Activated T-cell treated with anti-CD3 and anti-CD28 coated beads, Interleukin-2, amount 50 U/mL, for 48 hours (primary cell): Measurements from ENCODE around the gene ZYG11B.
A peak's percentile ranks its signal among the peaks of the same experiment; 100 is the strongest.
"Not testable (repeated sequence)": the region's sequence is repeated elsewhere in the genome, so short reads cannot be mapped to it uniquely, and the experiment has no call there.

Source experiments
- DNase-seq, 2 experiments: peaks; one replicate each; pipeline ENCODE4 v3.0.0-alpha.2; 2020

Gene ZYG11B

DNA sequence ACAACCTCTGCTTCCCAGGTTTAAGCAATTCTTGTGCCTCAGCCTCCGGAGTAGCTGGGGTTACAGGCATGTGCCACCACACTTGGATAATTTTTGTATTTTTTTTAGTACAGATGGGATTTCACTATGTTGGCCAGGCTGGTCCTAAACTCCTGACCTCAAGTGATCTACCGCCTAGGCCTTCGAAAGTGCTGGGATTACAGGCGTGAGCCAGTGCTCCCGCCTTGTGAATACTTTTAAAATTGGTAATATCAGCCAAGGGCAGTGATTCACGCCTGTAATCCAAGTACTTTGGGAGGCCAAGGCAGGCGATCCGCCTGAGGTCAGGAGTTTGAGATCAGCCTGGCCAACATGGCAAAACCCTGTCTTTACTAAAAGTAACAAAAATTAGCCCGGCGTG lies 33.7 kb downstream of the ZYG11B start:
- no peak for DNase-seq

DNA sequence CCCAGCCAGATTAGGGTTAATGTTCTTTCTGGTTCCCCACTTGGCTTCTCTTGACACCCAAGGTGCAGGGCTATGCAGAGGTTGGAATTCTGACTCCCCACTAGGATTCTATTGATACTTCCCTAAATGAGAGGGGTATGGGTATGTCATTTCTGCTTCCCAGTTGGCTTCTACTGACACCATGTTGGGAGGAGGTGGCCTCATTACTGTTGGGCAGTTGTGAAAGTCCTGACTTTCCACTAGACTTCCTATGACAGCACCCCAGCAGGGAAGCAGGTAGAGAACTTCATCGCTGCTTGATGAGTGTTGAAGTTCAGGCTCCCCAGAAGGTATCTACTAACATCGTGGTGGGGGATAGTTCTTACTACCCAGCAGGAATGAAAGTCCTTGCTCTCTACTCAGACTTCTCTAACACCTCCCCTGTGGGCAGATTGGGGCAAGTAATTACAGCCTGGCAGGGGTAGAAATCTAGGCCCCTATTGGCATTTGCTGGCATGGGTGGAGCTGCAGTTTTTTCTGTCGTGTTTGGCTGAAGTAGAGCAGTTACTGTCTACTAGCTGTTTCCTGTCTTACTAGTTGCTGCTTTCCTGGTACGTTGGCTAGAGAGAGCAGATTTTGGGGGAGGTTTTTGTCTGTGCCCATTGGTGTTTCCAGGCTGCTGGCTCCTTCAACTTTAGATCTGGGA lies 41.5 kb downstream of the ZYG11B start:
- DNase-seq = no peak

DNA sequence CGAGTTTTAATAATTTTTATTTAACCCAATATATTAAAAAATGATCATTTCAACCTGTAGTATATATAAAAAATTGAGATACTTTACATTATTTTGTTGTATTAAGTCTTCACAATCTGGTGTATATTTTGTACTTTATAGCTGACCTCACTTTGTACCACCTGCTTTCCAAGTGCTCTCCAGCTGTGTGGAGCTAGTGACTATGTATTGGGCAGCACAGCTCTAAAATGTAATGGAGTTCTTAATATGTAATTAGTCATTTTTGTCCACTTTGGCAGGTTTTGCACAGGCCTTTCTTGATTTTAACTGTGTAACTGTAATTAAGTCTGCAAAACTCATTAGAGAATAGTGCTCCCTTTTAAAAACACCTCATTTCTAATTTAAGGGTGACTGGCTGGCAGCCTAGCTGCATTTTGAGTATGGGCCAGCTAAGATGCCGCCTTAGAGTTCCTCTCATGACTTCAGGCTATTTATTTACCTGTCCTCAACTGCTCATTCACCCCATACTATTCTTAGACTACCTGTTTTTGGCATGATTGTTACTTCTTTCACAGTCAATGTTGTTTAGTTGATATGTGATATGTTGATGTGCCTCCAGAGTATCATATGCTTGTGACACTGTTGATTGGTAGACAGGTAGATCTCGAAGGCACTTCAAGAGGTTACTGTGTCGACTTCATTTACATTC lies 43.2 kb downstream of the ZYG11B start:
- DNase-seq = no peak

DNA sequence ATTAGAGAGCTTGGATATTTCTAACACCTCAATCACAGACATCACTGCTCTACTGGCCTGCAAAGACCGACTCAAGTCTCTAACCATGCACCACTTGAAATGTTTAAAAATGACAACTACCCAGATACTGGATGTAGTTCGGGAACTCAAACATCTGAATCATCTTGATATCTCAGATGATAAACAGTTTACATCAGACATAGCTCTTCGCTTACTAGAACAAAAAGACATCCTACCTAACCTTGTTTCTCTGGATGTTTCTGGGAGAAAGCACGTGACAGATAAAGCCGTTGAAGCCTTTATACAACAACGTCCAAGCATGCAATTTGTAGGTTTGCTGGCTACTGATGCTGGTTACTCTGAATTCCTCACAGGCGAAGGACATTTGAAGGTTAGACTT lies 45.1 kb downstream of the ZYG11B start:
- no peak for DNase-seq

DNA sequence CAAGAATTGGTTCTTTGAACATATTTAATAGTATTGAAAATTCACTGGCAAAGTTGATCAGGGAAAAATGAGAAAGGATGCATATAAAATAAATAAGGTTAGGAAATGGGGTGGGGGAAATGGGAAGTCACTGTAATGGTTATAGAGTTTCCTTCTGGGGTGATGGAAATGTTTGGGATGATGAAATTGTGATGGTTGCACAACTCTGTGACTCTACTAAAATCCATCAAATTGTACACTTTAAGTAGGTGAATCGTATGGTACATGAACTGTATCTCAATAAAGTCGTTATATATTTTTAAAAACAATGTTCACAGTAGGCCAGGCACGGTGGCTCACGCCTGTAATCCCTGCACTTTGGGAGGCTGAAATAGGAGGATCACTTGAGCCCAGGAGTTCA lies 59.9 kb downstream of the ZYG11B start:
- DNase-seq = no peak

DNA sequence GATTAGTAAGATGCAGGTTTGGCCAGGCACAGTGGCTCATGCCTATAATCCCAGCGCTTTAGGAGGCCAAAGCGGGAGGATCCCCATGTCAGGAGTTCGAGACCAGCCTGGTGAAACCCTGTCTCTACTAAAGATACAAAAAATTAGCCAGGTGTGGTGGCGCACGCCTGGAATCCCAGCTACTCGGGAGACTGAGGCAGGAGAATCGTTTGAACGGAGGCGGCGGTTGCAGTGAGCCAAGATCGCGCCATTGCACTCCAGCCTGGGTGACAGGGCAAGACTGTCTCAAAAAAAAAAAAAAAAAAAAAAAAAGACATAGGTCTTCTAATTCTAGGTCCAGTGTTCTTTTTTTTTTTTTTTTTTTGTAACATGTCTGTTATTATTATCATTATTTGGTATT lies 64.2 kb downstream of the ZYG11B start:
- DNase-seq = not testable (repeated sequence)

DNA sequence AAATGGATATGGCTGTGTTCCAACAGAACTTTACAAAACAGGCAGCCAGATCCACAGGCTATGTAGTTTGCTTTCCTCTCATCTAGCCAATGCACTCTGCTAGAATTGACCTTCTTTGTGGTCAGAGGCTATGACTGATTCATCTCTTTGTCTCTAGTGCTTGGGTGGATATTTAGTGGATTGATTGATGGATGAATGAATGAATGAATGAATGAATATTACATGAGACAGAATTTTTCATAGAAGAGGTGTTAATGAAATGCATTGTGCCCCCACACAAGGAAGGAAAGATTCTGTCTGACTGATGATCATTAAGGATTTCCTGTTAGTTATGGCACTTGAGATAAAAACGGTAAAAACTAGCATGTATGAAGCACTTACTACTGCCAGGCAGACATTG lies 65.8 kb downstream of the ZYG11B start:
- no peak for DNase-seq

DNA sequence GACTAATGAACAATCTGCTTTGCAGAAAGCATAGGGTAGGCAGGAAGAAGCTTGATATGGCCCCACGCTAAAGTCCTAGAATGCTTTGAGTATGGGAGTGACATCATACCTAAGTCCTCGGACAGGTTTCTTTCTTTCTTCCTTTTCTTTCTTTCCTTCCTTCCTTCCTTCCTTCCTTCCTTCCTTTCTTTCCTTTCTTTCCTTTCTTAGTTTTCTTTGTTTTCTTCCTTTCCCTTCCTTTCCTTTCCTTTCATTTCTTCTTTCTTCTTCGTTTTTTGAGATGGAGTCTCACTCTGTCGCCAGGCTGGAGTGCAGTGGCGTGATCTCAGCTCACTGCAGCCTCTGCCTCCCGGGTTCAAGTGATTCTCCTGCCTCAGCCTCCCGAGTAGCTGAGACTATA lies 67.5 kb downstream of the ZYG11B start:
- DNase-seq = not testable (repeated sequence)

DNA sequence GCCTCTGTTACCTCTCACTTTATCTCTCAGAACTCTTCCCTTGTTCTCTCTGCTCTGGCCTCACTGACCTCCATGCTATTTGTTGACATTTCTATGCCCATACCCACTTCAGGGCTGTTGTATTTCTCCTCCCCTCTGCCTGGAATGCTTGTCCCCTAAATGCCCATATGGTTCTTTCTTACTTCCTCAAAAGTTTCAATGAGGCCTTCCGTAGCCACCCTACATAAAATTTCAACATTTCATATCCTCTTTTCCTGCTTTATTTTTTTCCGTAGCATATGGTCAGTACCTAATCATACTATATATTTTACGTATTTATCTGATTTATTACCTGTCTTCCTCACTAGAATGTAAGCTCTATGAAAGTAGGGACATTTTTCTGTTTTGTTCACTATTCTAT lies 69.2 kb downstream of the ZYG11B start:
- no peak for DNase-seq

DNA sequence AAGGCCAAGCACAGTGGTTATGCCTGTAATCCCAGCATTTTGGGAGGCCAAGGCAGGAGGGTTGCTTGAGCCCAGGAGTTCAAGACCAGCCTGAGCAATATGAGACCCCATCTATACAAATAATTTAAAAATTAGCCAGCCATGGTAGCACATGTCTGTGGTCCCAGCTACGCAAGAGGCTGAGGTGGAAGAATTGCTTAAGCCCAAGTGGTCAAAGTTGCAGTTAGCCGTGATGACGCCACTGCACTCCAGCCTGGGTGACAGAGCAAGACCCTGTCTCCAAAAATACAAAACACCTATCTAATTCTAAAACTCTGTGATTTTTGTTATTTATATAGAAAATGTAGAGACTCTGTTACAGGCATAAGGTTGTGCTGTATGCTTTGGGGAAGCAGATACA lies 72.1 kb downstream of the ZYG11B start:
- no peak for DNase-seq

DNA sequence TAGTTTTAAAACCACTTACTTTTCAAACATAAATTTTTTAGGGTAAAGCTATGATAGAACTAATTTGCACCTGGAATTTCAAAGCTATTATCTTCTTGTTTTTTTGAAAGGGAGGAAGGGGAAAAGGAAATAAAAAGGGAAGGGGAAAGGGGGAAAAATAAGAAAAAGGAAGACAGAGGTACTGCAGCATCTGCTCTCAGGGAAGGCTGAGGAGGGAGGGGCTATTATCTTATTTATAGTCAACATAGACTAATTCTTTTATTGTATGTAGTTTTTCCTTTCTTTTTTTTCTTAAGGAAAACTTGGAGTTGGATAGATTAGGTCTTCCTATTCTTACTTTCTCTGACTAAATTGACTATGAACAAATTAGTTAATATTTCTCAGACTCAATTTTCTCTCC lies 74.8 kb downstream of the ZYG11B start:
- DNase-seq = no peak

DNA sequence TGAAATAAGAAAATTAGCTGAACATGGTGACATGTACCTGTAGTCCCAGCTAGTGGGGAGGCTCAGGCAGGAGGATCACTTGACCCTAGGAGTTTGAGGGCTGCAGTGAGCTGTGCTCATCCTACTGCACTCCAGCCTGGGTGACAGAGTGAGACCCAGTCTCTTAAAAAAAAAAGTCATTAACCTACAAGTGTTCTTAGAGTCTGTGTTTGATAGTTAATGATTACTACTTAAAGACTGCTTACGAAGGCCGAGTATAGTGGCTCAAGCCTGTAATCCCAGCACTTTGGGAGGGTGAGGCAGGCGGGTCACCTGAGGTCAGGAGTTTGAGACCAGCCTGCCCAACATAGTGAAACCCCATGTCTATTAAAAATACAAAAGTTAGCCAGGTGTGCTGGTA lies 77.8 kb downstream of the ZYG11B start:
- DNase-seq = not testable (repeated sequence)

DNA sequence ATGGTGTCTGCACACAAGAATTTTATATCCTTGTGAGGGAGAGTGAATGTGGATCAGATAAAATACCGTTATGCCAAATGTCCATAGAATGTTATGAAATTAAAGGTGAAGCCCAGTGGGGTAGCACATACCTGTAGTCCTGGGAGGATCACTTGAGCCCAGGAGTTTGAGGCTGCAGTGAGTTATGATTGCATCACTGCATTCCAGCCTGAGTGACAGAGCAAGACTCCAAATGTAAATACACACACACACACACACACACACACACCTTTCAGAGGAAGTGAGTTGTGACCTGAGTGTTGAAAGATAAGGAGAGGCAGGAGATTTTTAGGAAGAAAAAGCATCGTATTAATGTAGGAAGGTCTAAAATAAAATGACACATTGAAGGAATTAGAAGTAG lies 88.2 kb downstream of the ZYG11B start:
- DNase-seq = no peak

DNA sequence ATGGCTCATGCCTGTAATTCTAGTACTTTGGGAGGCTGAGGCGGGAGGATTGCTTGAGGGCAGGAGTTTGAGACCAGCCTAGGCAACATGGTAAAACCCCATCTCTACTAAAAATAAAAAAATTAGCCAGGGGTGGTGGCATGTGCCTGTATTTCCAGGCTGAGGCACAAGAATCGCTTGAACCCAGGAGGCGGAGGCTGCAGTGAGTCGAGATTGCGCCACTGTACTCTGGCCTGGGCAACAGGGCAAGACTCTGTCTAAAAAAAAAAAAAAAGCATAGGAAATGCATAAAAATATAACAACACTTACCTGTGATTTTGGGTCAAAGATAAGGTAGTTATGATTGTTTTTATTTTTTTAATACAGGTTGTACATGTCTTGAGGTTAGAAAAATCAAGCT lies 94.6 kb downstream of the ZYG11B start:
- DNase-seq = not testable (repeated sequence)

DNA sequence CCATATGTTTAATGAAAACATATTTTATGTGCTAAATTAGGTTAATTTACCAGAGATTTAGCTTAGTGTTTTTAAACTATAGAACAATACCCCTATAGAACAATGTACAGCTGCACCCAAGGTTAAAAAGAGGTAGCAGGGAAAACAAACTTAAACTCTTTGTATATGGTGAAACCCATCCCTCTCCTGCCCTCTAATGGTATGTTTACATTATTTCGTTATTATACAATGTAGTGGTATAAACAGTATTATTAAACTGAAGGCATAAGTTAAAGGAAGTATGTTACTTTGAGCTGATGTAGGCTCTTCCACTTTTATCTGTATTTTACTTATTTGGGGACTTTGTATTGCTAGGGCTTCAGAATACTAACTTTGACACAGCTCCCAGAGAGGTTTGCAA lies 99.6 kb downstream of the ZYG11B start:
- no peak for DNase-seq

DNA sequence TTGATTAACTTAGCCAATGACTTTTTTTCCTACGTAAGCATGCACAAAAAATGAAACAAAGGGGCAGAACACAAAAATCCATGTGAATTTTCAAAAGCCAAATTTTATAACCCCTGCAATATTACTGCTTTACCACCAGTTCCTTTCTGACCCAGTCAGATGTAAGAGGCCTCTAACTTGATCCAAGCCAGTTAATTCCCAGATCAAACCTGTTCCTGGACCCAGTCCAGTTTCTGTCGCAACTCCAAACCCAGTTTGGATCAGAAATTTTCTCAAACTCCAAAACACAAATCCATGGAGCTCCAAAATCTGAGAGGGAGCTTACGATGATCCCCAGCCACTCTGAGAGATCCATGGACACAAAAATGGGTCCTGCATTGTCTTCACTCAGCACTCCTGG lies 108.5 kb downstream of the ZYG11B start:
- no peak for DNase-seq

DNA sequence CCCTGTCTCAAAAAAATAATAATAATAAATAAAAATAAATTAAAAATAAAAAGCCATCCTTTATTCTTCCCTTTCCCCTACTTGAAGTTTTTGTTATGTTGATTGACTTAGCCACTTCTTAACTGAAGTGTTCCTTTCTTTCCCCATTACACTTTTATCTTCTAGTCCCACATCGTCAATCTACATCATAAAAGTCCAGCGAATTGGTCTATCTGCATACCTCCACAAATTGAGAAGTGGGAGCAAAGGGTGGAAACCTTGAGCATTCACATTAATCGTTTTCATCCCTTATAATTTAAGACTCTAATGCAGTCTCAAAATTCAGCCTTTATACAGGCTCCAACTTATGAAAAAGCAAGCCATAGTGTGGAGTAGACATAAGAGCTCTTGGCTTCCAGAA lies 109.8 kb downstream of the ZYG11B start:
- no peak for DNase-seq

DNA sequence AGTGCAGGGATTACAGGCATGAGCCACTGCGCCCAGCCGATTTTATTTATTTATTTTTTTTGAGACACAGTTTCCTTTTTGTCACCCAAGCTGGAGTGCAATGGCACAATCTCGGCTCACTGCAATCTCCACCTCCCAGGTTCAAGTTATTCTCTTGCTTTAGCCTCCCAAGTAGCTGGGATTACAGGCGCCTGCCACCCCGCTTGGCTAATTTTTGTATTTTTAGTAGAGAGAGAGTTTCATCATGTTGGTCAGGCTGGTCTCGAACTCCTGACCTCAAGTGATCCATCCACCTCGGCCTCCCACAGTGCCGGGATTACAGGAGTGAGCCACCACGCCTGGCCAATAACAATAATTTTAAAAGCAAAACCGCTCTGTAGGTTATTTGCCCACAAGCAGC lies 112.9 kb downstream of the ZYG11B start:
- not testable (repeated sequence) for DNase-seq

DNA sequence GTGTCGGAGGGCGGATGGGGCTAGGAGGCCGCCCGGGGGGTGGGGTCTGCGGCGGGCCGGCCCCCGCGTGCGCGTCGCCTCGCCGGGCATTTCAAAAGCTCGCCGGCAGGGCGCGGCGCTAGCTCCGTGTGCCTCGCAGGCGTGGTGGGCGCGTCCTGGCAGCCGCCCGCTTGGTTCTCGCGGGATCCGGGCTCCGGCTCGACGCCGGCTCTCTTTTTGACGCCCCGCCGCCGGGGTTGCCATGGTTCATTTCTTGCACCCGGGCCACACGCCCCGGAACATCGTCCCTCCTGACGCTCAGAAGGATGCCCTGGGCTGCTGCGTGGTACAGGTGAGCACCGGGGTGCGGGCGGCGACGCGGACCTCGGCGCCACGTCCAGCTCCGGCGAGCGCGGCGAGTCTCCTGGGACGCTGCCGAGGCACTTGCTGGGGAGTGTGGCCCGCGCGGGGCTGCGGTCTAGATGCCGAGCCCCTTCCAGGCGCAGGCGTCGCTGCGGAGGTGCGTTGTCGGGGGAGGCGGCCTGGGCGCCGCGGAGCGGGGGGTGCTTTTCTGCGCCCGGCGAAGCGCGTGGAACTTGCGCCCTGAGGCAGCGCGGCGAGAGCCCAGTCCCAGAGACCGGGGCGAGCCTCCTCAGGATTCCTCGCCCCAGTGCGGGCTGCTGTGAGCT lies 116.5 kb downstream of the ZYG11B start, which contains the start of gene ZYG11A:
Gene ZYG11A, plus strand, starts transcription at position 118 of the 668 bp plus-strand sequence. Its CDS starts 124 bp downstream, at position 242.
- peak; percentile 80 to 88 for DNase-seq

DNA sequence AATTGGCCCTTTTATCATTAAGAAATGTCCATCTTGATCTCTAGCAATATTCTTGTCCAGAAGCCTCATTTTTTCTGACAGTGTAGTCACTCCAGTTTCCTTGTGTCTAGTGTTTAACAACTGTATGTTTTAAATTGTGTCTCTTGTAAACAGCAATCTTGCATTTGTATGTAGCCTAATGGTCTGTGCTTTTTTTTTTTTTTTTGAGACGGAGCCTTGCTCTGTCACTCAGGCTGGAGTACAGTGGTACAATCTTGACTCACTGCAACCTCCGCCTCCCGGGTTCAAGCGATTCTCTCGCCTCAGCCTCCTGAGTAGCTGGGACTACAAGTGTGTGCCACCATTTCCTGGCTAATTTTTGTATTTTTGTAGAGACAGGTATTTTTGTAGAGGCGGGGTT lies 118.9 kb downstream of the ZYG11B start:
- not testable (repeated sequence) for DNase-seq

DNA sequence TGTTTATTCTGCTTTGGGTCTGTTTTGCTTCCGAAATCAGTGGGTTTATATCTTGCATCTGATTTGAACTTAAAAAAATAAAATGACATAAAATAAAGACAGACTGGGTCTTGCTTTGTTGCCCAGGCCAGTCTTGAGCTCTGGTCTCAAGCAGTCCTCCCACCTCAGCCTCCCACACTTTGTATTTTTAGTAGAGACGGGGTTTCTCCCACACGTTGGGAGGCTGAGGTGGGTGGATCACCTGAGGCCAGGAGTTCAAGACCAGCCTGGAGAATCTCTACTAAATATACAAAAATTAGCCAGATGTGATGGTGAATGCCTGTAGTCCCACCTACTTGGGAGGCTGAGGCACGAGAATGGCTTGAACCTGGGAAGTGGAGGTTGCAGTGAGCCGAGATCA lies 122.2 kb downstream of the ZYG11B start:
- no peak for DNase-seq

DNA sequence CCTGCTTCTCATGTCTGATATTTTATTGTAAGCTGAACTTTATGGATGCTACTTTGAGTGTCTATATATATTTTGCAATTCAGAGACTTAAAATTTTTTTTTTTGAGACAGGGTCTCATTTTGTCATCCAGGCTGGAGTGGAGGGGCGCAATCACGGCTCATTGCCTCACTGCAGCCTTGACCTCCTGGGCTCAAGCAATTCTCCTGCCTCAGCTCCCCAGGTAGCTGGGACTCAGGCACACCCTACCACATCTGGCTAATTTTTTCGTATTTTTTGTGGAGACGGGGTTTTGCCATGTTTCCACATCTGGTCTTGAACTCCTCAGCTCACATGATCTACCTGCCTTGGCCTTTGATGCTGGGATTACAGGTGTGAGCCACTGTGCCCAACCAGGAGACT lies 124.7 kb downstream of the ZYG11B start:
- no peak for DNase-seq

DNA sequence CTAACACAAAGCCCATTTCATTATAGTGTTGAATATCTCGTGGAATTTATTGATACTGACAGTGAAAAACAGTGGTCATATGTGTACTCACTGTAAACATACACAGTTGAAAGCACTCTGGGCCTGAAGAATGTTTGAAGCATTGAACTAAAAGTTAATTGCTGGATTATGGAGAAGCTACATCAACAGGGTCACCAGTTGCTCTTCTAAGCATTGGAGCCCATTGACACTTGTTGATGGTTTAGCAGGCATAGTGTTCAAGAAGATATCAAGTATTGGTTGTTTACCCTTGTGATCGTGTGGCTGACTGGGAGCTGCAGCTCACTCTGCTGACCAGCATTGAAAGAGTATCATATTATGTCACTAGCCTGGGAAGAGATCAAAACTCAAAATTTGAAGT lies 126.6 kb downstream of the ZYG11B start:
- DNase-seq = no peak

DNA sequence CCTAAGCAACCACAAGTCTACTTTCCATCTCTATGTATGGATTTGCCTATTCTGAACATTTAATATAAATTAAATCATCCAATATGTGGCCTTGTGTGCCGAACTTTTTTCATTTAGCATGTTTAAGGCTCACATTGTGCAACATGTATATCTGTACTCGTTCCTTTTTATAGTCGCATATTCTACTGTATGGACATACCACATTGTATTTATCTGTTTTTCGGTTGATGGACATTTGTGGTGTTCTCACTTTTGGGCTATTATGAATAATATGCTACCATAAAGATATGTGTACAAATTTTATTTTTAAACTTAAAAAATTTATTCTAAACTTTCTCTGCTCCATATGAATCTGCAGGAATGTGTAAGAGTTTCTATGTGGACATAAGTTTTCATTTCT lies 129.3 kb downstream of the ZYG11B start:
- DNase-seq = no peak
